Measurements from ENCODE around the gene KLRC1. TPM values are rescaled to one million over a fixed set of nuclear protein-coding genes. Genes with fewer than 3 reads are reported as not detected.
"Not testable (repeated sequence)": the region's sequence is repeated elsewhere in the genome, so short reads cannot be mapped to it uniquely, and the experiment has no call there.

KLRC1 gene
- total and polyA plus RNA-seq, 10 of the 15 experiments (the other 5 are each of a cell fraction or from before 2014, with no cell fraction given): 0.04 to 0.60 (median 0.23) TPM; not detected in 1

GRCh38 chr12:10439608-10440274 is 13.4 kb downstream of the KLRC1 start:
- H3K27ac ChIP-seq (ENCODE audit: control insufficient read depth, insufficient read depth); H3K27me3 ChIP-seq (replicated peaks in 1 of 2; ENCODE audit: control insufficient read depth in 2 of 2, insufficient read depth in 2 of 2, low read length in 1 of 2); BruUV-seq (replicated peaks); FAIRE-seq; RAD21 ChIA-PET (ENCODE audit: unreplicated experiment); H3K9me3 ChIP-seq (replicated peaks; ENCODE audit: control insufficient read depth, insufficient read depth, low read length); H3K36me3 ChIP-seq (ENCODE audit: control insufficient read depth in 2 of 2, insufficient read depth in 2 of 2, low read length in 1 of 2); CTCF ChIA-PET; H4K20me1 ChIP-seq (ENCODE audit: control insufficient read depth, insufficient read depth); H3K79me2 ChIP-seq (ENCODE audit: control insufficient read depth, insufficient read depth, low read length); H2AFZ ChIP-seq (ENCODE audit: control insufficient read depth, low read depth, low read length); H3K4me1 ChIP-seq (ENCODE audit: control insufficient read depth, insufficient read depth, low read length); SMC1A ChIA-PET (ENCODE audit: uncharacterized antibody, unreplicated experiment); H3K4me3 ChIP-seq; H3K9ac ChIP-seq (ENCODE audit: control insufficient read depth, insufficient read depth, low read length); in situ Hi-C loops (cut with MboI); DNase-seq (ENCODE audit: low read depth, low spot score); H3K4me2 ChIP-seq (ENCODE audit: control insufficient read depth, insufficient read depth); ATAC-seq; POLR2A ChIA-PET; intact Hi-C loops (cut with micrococcal nuclease; ENCODE audit: unreplicated experiment): not testable (repeated sequence)
- 10% methylated on average over 2 of the region's 2 CpGs for WGBS (ENCODE audit: insufficient coverage, insufficient replicate concordance, low lambda C conversion rate, missing lambda C conversion rate)

- DNase-seq (ENCODE audit: low read depth, low spot score); H3K27ac ChIP-seq (ENCODE audit: control insufficient read depth, insufficient read depth); H3K4me1 ChIP-seq (ENCODE audit: control insufficient read depth, insufficient read depth, low read length); CTCF ChIA-PET; H3K4me2 ChIP-seq (ENCODE audit: control insufficient read depth, insufficient read depth); in situ Hi-C loops (cut with MboI); SMC1A ChIA-PET (ENCODE audit: uncharacterized antibody, unreplicated experiment); H4K20me1 ChIP-seq (ENCODE audit: control insufficient read depth, insufficient read depth); H2AFZ ChIP-seq (ENCODE audit: control insufficient read depth, low read depth, low read length); H3K9me3 ChIP-seq (replicated peaks; ENCODE audit: control insufficient read depth, insufficient read depth, low read length); H3K36me3 ChIP-seq (ENCODE audit: control insufficient read depth in 2 of 2, insufficient read depth in 2 of 2, low read length in 1 of 2); POLR2A ChIA-PET; H3K79me2 ChIP-seq (ENCODE audit: control insufficient read depth, insufficient read depth, low read length); RAD21 ChIA-PET (ENCODE audit: unreplicated experiment); BruUV-seq (replicated peaks); intact Hi-C loops (cut with micrococcal nuclease; ENCODE audit: unreplicated experiment); H3K9ac ChIP-seq (ENCODE audit: control insufficient read depth, insufficient read depth, low read length); H3K27me3 ChIP-seq (replicated peaks in 1 of 2; ENCODE audit: control insufficient read depth in 2 of 2, insufficient read depth in 2 of 2, low read length in 1 of 2); H3K4me3 ChIP-seq: not testable (repeated sequence)
- WGBS (ENCODE audit: insufficient coverage, insufficient replicate concordance, low lambda C conversion rate, missing lambda C conversion rate): no CpG with 5 or more reads among the region's 2 CpGs
- ATAC-seq: peak; percentile 54
- FAIRE-seq: peak; percentile 27
These were observed 15.6 kb downstream of the KLRC1 start for GRCh38 chr12:10437601-10438000.
